HTERT RPE-1 (cell line): ENCODE data around the gene SPOP.

Source experiments
- in situ Hi-C: fragments of 300-500 bp; cut with MboI; formaldehyde crosslinking; loops from 4 replicates; pipeline ENCODE4 v1.14.3; 2020; ENCODE audit warnings: low sequenced_read_pairs

SPOP gene

DNA sequence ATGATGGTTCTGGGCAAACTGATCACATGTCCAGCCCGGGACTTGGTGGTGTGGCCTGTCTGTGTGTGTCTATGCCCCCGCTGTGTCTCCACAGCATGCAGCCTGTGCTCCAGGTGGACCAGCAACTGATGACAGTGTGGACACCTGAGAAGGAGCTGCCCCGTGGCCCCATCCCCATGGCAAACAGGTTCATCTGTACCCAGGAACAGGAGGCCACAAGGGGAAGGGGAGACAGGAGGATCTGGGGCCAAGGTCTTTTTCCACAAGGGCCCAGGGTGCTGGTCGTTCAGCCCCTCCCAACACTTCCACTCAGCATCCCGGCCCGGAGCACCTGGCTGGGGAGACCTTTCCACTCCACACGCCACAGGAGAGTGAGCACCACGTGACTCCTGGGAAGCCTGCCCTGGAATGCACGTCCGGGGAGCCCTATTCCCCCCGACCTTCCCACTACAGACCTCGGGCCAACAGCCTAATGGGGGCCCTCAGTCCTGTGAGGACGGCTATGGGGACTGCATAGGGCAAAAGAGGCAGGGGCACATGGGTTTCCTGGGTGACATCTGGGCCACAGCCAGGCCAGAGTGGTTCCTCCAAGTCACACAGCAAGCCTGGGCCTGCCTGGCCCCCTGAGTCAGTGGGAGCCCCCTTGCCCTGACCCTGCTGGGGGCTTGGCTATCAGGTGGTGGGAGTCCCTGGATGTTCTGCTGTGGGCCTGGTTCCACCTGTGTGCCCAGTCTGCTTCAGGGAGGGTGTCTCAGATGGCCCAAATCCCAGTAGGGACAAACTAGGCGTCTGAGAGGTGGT lies 123.0 kb downstream of the SPOP start:
- in situ Hi-C loops: loop anchor here (25.0 kb wide), 1 partner anchor 132 kb away; the partner anchor contains the start of gene SPOP

DNA sequence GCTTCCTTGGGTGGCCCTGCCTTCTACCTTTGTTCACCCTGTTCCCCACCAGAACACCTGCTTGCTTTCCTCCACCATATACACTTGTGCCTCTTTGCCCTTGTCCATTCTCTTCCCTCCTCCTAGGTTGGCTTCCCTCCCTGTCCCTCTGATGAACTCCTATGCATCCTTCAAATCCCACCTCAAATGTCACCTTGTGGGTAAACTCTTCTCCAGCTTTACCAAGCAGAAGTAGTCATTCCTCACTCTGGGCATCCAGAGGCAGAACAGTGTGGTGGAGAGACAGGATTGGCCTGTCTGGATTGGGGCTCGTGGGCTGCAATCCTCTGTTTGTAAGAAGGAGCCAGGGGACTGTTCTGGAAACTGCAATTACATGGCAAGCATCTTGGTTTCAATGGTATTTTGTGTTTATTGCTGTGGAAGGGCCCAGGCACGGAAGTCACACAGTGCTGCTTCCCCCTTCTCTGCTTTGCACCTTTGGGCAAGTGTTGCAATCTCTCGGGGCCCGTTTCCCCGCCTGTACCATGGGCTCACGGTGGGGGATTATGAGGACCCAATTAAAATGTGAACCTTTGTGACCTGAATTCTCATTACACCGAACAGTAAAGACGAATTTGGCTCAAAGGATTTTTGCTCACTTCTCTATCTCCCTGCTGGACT lies 124.1 kb downstream of the SPOP start:
- in situ Hi-C loops: loop anchor here (25.0 kb wide), 1 partner anchor 133 kb away; the partner anchor contains the start of gene SPOP

DNA sequence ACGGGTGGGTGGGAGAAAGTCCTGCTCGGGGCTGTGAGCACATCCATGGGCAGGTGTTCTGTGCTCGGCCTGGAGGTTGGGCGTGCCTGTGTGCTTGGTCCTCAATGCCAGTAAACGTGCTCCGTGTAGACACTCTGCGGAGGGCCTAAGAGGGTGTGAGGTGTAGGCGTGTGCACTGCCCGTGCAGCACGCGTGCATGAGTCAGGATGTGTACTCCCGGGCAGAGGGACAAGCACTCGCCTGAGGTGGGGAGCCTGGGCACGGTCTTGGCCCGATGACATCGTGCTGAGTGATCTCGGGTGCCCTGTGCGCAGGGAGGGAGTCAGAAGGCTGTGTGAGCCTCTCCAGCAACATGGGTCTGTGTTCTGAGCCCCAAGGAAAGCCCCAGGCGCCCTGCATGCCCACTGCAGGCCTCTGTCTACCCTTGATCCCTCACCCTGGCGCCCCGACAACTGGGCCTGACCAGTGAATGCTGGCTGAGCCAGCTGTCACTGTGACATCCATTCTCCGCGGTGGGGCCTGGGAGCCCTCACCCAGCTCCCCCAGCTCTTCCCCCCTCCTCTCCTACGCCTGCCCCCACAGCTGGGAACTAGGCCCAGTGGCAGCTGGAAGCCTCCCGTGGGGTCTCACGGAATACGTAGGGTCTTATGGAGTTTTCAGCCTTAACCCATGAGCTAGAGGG lies 125.7 kb downstream of the SPOP start:
- in situ Hi-C loops: loop anchor here (25.0 kb wide), 1 partner anchor 135 kb away; the partner anchor contains the start of gene SPOP

GRCh38 chr17:49551221-49552069 lies 126.5 kb downstream of the SPOP start:
- in situ Hi-C loops: loop anchor here (25.0 kb wide), 1 partner anchor 136 kb away; the partner anchor contains the start of gene SPOP

GRCh38 chr17:49550764-49551163 lies 127.1 kb downstream of the SPOP start:
- in situ Hi-C loops: loop anchor here (25.0 kb wide), 1 partner anchor 137 kb away; the partner anchor contains the start of gene SPOP

DNA sequence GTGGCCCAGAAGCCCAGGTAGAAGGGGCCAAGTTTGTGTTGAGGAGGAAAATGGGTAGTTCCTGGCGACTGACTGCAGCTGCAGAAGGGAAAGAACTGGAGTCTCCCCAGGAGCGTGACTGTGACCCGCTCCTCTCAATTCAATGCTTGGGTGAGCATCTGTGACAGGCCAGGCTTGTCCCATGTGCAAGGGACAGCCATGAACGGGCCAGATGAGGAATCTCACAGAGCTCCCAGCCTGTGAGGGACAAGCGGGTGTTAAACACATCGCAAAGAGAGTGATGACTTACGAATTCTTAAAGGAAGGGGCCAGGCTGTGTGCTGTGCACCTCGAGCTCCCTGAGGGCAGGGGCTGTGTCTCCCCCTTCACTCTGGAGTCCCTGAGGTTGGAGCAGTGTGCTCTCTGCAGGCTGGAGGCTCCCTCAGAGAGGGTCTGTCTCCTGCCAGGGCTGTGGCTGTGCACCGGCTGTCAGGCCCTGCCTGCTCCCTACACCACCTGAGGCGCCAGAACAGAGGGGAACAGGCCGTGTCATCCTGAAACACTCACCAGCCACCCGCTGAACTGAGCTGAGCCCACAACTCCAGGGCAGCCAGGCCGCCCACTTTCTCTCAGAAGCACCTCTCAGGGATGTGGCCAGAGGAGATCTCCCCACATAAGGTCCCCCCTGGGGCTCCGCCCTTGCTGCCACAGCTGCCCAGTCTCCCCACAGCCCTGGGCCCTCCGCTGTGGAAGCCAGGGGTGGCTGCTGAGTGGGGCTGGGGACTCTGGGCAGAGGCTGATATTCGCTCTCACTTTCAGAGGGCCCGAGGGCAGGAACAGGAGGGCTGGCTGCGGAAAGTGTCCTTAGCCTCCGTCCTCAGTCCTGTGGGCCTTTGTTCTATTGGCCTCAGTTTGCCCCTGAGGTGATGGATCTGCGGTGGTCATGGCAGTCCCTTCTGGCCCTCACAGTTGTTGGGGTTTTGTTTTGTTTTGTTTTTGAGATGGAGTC lies 127.9 kb downstream of the SPOP start:
- in situ Hi-C loops: loop anchor here (25.0 kb wide), 1 partner anchor 137 kb away; the partner anchor contains the start of gene SPOP

- in situ Hi-C loops: no loop called here
Observed at GRCh38 chr17:49549311-49549605, 128.6 kb downstream of the SPOP start.
